Stimulated activated CD8-positive, alpha-beta memory T cell treated with anti-CD3 and anti-CD28 coated beads, Interleukin-15, amount 100 ng/mL, for 1 hour (primary cell): ENCODE results near the gene ROM1.

Experiments used
- DNase-seq: peaks from one replicate; pipeline ENCODE4 v3.0.0-alpha.2; 2020; ENCODE audit warnings: low read depth

The ROM1 gene

GRCh38 chr11:62588966-62589637 is 24.0 kb upstream of the ROM1 start:
- no peak for DNase-seq

GRCh38 chr11:62591448-62592145 is 21.5 kb upstream of the ROM1 start, which contains the start of gene TUT1:
TSS of gene TUT1 (minus strand) at chr11:62591523. CDS start at chr11:62591485, 38 bp downstream.
- peak; percentile 90 for DNase-seq

- no peak for DNase-seq
Measured at GRCh38 chr11:62592146-62592815, 20.8 kb upstream of the ROM1 start.

GRCh38 chr11:62592989-62593421 is 20.1 kb upstream of the ROM1 start:
- no peak for DNase-seq

- peak; percentile 61 for DNase-seq
Measured at GRCh38 chr11:62593434-62594044, 19.5 kb upstream of the ROM1 start.

- no peak for DNase-seq
Measured at GRCh38 chr11:62595124-62595523, 17.9 kb upstream of the ROM1 start.

GRCh38 chr11:62599069-62599696 is 13.9 kb upstream of the ROM1 start:
- DNase-seq, result peak; percentile 92

- no peak for DNase-seq
Measured at GRCh38 chr11:62599901-62600300, 13.2 kb upstream of the ROM1 start.

GRCh38 chr11:62600367-62601121 is 12.5 kb upstream of the ROM1 start:
- no peak for DNase-seq

- no peak for DNase-seq
Measured at GRCh38 chr11:62601122-62601371, 12.0 kb upstream of the ROM1 start.

- peak; percentile 99 for DNase-seq
Measured at GRCh38 chr11:62601372-62602140, 11.5 kb upstream of the ROM1 start, which contains the start of gene MTA2. TSS of gene MTA2 (minus strand) at chr11:62601865. CDS start at chr11:62601450, 415 bp downstream.

GRCh38 chr11:62602141-62603071 is 10.7 kb upstream of the ROM1 start:
- no peak for DNase-seq

GRCh38 chr11:62603072-62603408 is 10.0 kb upstream of the ROM1 start:
- no peak for DNase-seq

- no peak for DNase-seq
Measured at GRCh38 chr11:62603776-62604299, 9.2 kb upstream of the ROM1 start.

GRCh38 chr11:62604460-62605120 is 8.5 kb upstream of the ROM1 start:
- DNase-seq, result no peak

- no peak for DNase-seq
Measured at GRCh38 chr11:62605467-62605866, 7.6 kb upstream of the ROM1 start.

- DNase-seq, result no peak
Measured at GRCh38 chr11:62605902-62606301, 7.2 kb upstream of the ROM1 start.

- DNase-seq, result no peak
Measured at GRCh38 chr11:62607714-62608113, 5.3 kb upstream of the ROM1 start.

- no peak for DNase-seq
Measured at GRCh38 chr11:62608776-62609175, 4.3 kb upstream of the ROM1 start.
